HG03060 (cell line): ENCODE measurements around the gene POMP.
A peak's percentile ranks its signal among the peaks of the same experiment; 100 is the strongest.
"Not testable (repeated sequence)": the region's sequence is repeated elsewhere in the genome, so short reads cannot be mapped to it uniquely, and the experiment has no call there.

ENCODE experiments used
- ATAC-seq: cut with Tn5 transposase; IDR thresholded peaks from one replicate; pipeline ENCODE4 v1.9.1; 2021; ENCODE audit warnings: low read depth, moderate number of reproducible peaks; ENCODE audit not compliant: unreplicated experiment

The POMP gene

DNA sequence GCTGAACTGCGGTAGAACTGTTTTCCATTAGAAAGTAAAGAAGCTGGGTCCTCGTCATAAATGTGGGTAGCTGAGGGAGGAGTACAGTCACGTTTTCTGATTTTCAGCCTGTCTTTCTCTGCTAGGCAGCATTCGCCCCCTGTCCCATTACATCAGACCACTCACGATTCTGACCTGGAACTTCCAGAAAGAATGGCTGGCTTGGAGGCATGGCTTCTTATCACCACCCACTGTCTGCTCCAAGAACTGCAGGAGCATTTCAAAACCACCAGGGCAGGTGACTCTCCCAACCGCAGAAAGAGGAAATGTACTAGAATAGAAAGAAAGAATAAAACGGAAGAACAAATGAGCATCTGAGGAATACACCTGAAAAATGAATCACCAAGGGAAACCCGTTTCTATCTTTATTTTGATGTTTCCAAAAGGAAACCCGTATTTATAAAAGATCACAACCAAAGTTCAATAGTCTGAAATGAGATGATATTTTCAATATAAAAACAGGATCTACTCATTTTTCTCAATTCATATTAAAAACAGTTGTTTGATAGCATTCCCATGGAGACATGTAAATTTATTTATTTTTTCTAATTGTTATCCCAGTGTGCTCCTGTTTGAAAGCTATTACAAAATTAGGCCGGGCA is 22.1 kb upstream of the POMP start:
- no peak for ATAC-seq

GRCh38 chr13:28637714-28638355 is 21.1 kb upstream of the POMP start:
- ATAC-seq: peak; percentile 32

DNA sequence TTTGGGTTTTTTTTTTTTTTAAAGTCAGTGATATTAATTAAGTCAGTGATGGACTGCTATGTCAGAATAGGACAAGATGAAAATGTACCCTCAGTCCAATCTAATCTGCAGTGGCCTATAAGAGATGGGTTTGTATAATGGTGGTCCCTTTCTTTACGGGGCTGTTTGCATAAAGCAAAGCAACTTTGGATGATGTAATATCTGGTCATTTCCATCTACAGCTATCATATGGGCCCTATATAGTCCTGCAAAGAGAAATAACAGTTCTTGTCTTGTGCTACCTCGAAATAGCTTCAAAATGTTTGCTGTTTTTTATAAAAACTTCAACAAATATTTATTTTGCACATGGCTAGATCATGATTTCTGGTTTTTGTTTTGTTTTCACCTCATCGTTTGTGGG is 20.2 kb upstream of the POMP start:
- ATAC-seq: no peak

DNA sequence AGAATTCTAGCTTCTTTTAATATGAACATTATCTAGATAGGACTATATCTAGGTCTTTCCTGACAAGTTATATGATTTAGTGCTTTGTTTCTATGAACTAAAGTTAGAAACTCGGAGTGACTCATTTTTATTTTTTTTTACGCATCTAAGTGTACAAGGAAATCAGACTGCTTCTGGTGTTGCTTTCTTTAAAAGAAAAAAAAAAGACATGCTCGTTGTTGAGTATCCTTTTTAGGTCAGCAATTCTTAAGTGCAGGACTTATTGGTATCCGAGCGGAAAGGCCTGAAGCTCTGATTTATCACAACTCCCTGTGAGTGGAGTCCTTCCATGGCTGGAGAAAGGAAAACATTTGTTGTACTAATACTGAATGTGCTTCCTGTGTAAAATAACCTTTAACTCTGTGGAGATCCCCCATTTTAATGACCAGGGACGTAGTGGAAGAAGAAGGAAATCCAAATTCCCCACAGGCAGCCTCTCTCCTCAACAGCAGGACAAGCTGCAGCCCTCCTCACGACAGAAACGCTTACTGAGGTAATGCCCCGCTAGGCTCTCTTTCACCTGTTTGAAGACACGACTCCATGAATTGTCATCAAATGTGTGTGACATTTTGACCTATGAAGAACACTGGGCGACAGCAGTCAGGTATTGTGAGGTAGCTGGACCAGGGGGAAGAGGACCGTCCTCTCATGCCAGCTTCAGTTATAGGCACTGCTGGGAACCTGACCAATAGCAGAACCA is 17.9 kb upstream of the POMP start:
- no peak for ATAC-seq

DNA sequence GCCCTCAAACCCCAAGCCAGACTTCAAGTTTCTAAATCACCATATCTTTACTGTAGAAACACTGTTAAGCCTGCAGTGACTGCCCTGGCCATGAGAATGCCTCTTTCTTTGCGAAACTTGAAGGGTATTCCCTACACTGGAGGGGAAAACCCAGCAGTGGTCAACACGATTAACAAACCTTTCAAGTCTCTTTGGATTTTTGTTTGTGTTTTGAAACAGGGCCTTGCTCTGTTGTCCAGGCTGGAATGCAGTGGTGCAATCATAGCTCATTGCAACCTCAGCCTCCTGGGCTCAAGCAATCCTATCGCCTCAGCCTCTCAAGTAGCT is 17.4 kb upstream of the POMP start:
- peak; percentile 42 for ATAC-seq

DNA sequence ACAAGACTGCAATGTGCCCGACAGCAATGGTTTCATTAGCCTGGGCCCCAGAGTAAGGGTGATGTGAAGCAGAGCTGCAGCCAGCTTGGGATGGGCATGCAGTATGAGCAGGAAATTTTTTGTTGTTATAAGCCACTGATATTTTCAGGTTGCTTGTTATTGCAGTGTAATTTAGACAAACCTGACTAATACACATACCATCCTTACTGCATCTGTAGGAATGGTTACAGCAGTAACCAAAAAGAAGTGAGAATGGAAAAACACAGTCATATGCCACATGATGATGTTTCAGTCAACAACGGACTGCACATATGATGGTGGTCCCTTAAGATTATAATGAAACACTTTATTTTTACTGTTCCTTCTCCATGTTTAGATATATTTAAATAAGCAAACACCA is 8.6 kb upstream of the POMP start:
- no peak for ATAC-seq

- ATAC-seq: no peak
These were observed 7.0 kb upstream of the POMP start for GRCh38 chr13:28651810-28652401.

DNA sequence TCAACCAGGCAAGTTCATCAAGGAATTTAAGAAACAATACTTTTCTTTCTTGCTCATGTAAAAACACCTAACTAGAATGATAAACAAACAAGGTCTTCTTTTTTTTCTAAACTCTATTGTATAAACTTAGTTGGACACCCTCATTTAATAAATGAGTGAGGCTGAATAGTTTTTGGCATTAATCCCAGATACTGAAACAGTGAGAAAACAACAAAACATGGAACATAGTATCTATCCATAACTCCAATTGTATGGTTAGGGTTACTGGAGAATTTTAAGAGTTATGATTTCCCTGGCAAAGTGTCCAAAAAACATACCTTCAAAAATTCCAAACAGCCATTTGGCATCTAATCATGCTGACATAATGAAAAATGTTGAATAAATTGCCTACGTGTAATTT is 5.8 kb upstream of the POMP start:
- ATAC-seq: no peak

- no peak for ATAC-seq
These were observed 4.7 kb upstream of the POMP start for GRCh38 chr13:28654276-28654675.

GRCh38 chr13:28655561-28655960 is 3.4 kb upstream of the POMP start:
- no peak for ATAC-seq

DNA sequence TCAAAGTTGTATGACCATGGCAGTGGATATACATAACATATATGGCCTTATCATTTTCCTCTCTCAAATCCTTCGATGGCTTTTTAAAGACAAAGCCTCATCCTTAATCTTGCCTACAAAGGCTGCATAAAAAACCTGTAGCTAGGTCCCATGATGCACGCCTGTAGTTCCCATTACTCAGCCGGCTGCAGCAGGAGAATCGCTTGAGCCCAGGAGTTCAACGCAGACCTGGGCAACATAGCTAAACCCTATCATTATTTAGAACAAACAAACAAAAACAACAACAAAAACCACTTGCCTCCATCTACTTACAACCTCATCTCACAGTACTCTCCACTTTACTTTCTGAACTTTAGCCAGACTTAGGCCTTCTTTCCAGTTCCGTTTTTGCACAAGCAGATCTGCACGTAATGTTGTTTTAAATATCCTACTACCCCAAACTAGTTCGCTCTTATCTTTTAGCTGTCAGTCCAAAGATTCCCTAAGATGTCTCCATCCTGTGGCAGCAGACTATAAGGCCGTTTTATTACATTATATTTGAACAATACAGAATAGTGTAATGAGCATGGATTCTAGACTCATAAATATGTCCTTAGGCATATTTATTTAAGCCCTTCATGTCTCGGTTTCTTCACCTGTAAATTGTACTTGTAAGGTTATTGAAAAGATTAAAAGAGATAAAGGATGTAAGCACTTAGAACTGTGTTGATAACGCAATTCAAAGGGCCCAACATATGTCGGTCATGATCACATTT is 969 bp upstream of the POMP start:
- no peak for ATAC-seq

GRCh38 chr13:28658539-28658795 is 463 bp upstream of the POMP start:
- ATAC-seq: no peak

GRCh38 chr13:28659621-28659970 is 666 bp downstream of the POMP start:
- peak; percentile 25 for ATAC-seq

DNA sequence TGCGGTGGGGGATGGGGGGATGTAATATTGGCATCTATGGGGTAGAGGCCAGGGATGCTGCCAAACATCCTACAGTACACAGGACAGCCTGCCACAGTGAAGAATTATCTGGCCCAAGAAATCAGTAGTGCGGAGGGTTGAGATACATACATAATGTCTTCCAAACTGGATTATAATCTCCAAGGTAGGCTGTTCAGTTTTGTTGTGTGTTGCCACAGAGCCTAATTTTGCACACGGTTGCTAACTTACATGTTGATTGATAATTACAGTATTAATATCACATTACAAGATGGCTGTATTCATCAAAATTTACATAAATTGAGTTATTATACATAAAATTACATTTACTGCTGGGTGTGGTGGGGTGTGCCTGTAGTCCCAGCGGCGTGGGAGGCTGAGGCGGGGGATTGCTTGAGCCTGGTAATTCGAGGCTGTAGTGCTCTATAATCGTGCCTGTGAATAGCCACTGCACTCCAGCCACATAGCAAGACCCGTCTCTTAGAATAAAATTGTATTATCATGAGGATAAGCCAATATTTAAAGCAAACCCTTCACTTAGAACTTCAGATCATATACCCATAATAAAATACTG is 8.1 kb downstream of the POMP start:
- ATAC-seq: no peak

DNA sequence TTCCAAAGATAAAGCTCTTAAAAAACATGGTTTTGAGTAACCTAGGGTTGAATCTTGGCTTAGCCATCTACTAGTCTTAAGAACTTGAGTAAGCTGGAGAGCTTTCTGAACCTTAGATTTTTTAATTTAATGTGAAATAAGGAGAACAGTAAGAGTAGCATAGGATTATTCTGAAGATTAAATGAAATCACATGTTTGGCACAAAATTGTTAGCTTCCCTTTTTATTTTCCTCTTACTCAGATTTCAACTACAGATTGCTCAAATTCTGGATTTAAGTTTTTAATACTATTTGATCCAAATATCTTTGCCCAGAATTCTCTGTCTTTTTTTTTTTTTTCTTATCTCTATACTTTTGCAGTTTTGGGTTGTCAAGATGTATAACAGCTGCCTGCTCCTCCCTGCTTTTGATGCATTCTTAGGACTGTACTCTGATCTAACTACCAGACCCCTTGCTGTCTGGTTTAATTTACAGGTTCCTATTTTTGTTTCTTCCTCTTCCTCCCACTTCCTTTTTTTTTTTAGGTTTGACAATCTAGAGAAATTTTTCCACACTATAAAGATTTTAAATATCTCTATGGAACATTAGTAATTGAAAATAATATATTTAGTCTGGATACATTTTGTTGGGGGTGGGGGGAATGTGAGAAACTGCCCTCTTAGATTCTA is 12.3 kb downstream of the POMP start:
- no peak for ATAC-seq

GRCh38 chr13:28678809-28679208 is 19.9 kb downstream of the POMP start:
- no peak for ATAC-seq

GRCh38 chr13:28679628-28680027 is 20.7 kb downstream of the POMP start:
- no peak for ATAC-seq

DNA sequence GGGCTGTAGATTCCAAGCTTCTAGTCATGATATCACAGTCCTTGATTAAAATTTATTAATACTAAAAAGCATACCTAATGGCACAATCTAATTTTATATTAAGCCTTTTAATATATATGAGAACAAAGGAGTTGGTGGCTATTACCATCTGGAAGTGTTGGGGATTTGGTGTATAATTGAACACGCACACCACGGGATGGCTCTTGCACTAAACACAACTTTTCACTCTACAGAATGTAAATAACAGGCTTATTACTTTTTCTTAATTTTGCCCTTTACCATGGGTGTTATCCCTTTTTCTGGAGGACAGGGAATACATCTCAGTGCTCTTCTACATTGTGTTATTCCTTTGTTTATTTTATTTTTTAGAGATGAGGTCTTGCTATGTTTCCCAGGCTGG is 21.6 kb downstream of the POMP start:
- no peak for ATAC-seq

DNA sequence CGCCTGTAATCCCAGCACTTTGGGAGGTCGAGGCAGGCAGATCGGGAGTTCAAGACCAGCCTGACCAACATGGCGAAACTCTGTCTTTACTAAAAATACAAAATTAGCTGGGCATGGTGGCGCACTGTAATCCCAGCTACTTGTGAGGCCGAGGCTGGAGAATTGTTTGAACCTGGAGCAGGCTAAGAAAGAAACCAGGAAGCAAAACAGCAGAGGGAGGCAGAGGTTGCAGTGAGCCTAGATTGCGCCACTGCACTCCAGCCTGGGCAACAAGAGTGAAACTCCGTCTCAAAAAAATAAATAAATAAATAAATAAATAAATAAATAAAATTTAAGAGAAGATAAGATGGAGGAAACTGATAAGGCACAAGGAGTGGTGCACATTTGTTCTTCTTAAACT is 24.2 kb downstream of the POMP start:
- not testable (repeated sequence) for ATAC-seq

- ATAC-seq: no peak
These were observed 25.3 kb downstream of the POMP start for GRCh38 chr13:28684257-28684656.
